Tibial nerve (tissue), 4 donors: Measurements from ENCODE around the gene C14orf119. TPM values are rescaled to one million over a fixed set of nuclear protein-coding genes. Genes with fewer than 3 reads are reported as not detected.

Source experiments
- DNase-seq, 2 donors: peaks; one replicate each; pipeline ENCODE4 v3.0.0-alpha.2; 2019; ENCODE audit warnings: low spot score in 2 of 2
- H3K27ac ChIP-seq, 4 donors: fragments of 200-600 bp; sonication (generic) in 3 of 4; one replicate each; pipeline ENCODE4 v1.5.1; 2017 to 2019; ENCODE audit warnings: mild to moderate bottlenecking in 1 of 4
- H3K27me3 ChIP-seq, 2 donors: fragments of 200-600 bp; sonication (generic) in 1 of 2; one replicate each; pipeline versions ENCODE4 v1.5.1 to v1.6.0; 2017 to 2019
- H3K36me3 ChIP-seq, 3 donors: fragments of 200-600 bp; sonication (generic); one replicate each; pipeline ENCODE4 v1.5.1; 2018 to 2019
- H3K4me1 ChIP-seq, 4 donors: fragments of 200-600 bp; sonication (generic) in 3 of 4; one replicate each; pipeline ENCODE4 v1.5.1; 2017 to 2019
- H3K4me3 ChIP-seq, 4 donors: fragments of 200-600 bp; sonication (generic) in 3 of 4; one replicate each; pipeline ENCODE4 v1.5.1; 2017 to 2019; ENCODE audit warnings: mild to moderate bottlenecking in 1 of 4, moderate library complexity in 1 of 4
- H3K9me3 ChIP-seq, 4 donors: fragments of 200-600 bp; sonication (generic) in 3 of 4; one replicate each; pipeline ENCODE4 v1.5.1; 2017 to 2019
- CTCF ChIP-seq, 5 experiments: fragments of 200-600 bp in 3 of 5; fragments of 450-650 bp in 2 of 5; sonication (generic) in 3 of 5; IDR thresholded peaks; one replicate each; pipeline ENCODE4 v1.5.1; 2016 to 2019; ENCODE audit warnings: antibody characterized with exemption in 5 of 5, mild to moderate bottlenecking in 3 of 5, moderate library complexity in 2 of 5
- EP300 ChIP-seq, 2 donors: sonication (generic); formaldehyde crosslinking; IDR thresholded peaks; one replicate each; pipeline ENCODE4 v1.6.1; 2017; ENCODE audit warnings: antibody characterized with exemption in 2 of 2, mild to moderate bottlenecking in 1 of 2
- POLR2A ChIP-seq, 2 donors: fragments of 450-650 bp; IDR thresholded peaks; one replicate each; pipeline ENCODE4 v1.6.1; 2017; ENCODE audit warnings: antibody characterized with exemption in 2 of 2, mild to moderate bottlenecking in 2 of 2, moderate library complexity in 2 of 2
- WGBS, 2 donors: methylation state at CpG; one replicate each; pipeline ENCODE4 v1.1.5; 2018; 5-methylcytosine and 5-hydroxymethylcytosine counted together
- total RNA-seq, 4 donors: library from RNA; depleted of rRNA; stranded (reverse); fragments of >200 nt; gene quantifications; one replicate each; pipeline ENCODE4 v1.1.0, GENCODE V29; 2016

C14orf119 gene
- total RNA-seq, 4 donors from 2014 or later: 15.5 to 35.1 (median 21.7) TPM

- DNase-seq: no peak
- 70 to 90% methylated on average over 9 to 13 of the region's 17 CpGs for WGBS, 2 donors
Measured at GRCh38 chr14:23054000-23054811, 41.1 kb upstream of the C14orf119 start.

GRCh38 chr14:23055147-23055550 lies 40.2 kb upstream of the C14orf119 start:
- no peak for TF ChIP-seq POLR2A (IDR thresholded peaks at IDR 0.05)
- no peak for TF ChIP-seq EP300 (IDR thresholded peaks at IDR 0.05)
- TF ChIP-seq CTCF (IDR thresholded peaks at IDR 0.05): no peak
- Histone ChIP-seq H3K4me3 (no peak overlapping the region), H3K27me3 (no peaks in the 10 kb centered on the region), H3K27ac (no peak overlapping the region), H3K36me3 (peaks cover 0 to 16% (median 5%) of the 10 kb centered on the region in 3 donors), H3K4me1 (peaks cover 0 to 23% (median 7%) of the 10 kb centered on the region in 4 donors), H3K9me3 (no peaks in the 10 kb centered on the region)
- no peak for DNase-seq
- 94 to 97% methylated on average over 12 of the region's 12 CpGs for WGBS, 2 donors

More at GRCh38 chr14:23054000-23054811, 41.1 kb upstream of the C14orf119 start:
- Histone ChIP-seq H3K4me3 (no peak overlapping the region), H3K27ac (no peak overlapping the region), H3K4me1 (peaks cover 0 to 23% (median 7%) of the 10 kb centered on the region in 4 donors), H3K36me3 (peaks cover 0 to 7% (median 3%) of the 10 kb centered on the region in 3 donors), H3K27me3 (no peaks in the 10 kb centered on the region), H3K9me3 (no peaks in the 10 kb centered on the region)
- TF ChIP-seq POLR2A (IDR thresholded peaks at IDR 0.05) (no peak), CTCF (IDR thresholded peaks at IDR 0.05) (peak in 2 of 5 experiments; percentile 8 to 12), EP300 (IDR thresholded peaks at IDR 0.05) (no peak)

GRCh38 chr14:23055621-23056144 lies 39.6 kb upstream of the C14orf119 start:
- peaks cover 0 to 23% (median 7%) of the 10 kb centered on the region in 4 donors for H3K4me1 ChIP-seq
- no peaks in the 10 kb centered on the region for H3K27me3 ChIP-seq
- H3K36me3 ChIP-seq: peaks cover 0 to 22% (median 9%) of the 10 kb centered on the region in 3 donors
- no peaks in the 10 kb centered on the region for H3K9me3 ChIP-seq
- H3K27ac ChIP-seq: no peak overlapping the region
- 63 to 80% methylated on average over 4 to 5 of the region's 6 CpGs for WGBS, 2 donors
- TF ChIP-seq CTCF (IDR thresholded peaks at IDR 0.05) (no peak), EP300 (IDR thresholded peaks at IDR 0.05) (no peak), POLR2A (IDR thresholded peaks at IDR 0.05) (no peak)
- DNase-seq: no peak
- no peak overlapping the region for H3K4me3 ChIP-seq

GRCh38 chr14:23056145-23056955 lies 39.0 kb upstream of the C14orf119 start:
- WGBS, 2 donors: 11 to 14% methylated on average over 17 of the region's 17 CpGs
- peak in 1 of 2 donors; percentile 31 for DNase-seq
- peak overlapping the region in 2 of 4 donors; percentile 2 to 83 for H3K4me3 ChIP-seq

More at GRCh38 chr14:23056145-23056955, 39.0 kb upstream of the C14orf119 start:
- peak overlapping the region in 1 of 4 donors; percentile 6 for H3K27ac ChIP-seq
- TF ChIP-seq EP300 (IDR thresholded peaks at IDR 0.05) (no peak), POLR2A (IDR thresholded peaks at IDR 0.05) (no peak), CTCF (IDR thresholded peaks at IDR 0.05) (peak; percentile 44 to 67 (median 54))
- H3K4me1 ChIP-seq: peaks cover 0 to 23% (median 7%) of the 10 kb centered on the region in 4 donors
- no peaks in the 10 kb centered on the region for H3K27me3 ChIP-seq
- no peaks in the 10 kb centered on the region for H3K9me3 ChIP-seq
- peaks cover 0 to 28% (median 15%) of the 10 kb centered on the region in 3 donors for H3K36me3 ChIP-seq
